CD4-positive, alpha-beta T cell treated with Interleukin-10 for 1 hour (primary cell): ENCODE results near the gene BRD3OS.
A peak's percentile ranks its signal among the peaks of the same experiment; 100 is the strongest.
"Not testable (repeated sequence)": the region's sequence is repeated elsewhere in the genome, so short reads cannot be mapped to it uniquely, and the experiment has no call there.

Experiments used
- DNase-seq: peaks from one replicate; pipeline ENCODE4 v3.0.0-alpha.2; 2020

Gene BRD3OS

GRCh38 chr9:134066526-134066912, 41.2 kb downstream of the BRD3OS start:
- DNase-seq, result no peak

DNA sequence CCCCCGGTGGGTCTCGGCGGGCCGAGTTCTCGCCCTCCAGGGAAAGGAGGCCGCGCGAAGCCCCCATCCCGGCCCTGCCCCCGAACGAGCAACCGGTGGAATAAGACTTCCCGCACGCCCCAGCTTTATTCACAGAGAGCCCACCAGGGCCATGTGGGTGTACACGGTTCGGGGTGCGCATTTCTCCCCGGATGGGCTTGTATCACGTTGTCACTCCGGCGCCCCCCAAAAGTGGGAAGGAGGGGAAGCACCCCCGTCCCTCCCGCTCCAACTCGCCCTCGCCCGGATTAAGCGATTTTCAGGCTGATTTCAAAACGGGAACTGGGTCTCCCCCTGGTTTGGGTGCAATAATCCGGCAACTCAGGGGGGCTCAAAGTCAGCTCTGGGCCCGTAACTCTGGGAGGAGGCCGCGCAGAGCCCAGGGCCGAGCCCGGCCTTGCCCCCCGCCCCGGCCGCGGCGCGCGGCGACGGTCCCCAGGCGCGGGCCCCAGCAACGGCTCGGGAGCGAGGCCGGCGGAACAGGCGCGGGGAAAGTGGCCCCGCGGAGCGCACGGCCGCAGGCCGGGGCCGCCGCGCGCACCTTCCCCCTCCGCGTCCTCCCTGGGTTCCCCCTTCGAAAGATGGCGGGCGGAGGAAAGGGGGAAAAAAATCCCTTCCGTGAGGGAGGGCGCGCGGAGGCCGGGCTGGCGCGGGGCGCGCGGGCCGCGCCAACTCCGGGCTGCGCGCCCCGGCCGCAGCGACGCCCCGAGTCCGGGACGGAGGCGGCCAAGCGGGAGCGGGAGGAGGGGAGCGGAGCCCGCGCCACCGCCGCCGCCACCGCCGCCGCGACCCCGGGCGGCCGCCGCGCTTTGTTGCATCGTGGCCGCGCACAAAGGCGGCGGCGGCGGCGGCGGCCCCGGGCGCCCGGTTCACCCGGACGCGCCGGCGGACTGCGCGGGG, 41.9 kb downstream of the BRD3OS start:
- peak; percentile 62 for DNase-seq

DNA sequence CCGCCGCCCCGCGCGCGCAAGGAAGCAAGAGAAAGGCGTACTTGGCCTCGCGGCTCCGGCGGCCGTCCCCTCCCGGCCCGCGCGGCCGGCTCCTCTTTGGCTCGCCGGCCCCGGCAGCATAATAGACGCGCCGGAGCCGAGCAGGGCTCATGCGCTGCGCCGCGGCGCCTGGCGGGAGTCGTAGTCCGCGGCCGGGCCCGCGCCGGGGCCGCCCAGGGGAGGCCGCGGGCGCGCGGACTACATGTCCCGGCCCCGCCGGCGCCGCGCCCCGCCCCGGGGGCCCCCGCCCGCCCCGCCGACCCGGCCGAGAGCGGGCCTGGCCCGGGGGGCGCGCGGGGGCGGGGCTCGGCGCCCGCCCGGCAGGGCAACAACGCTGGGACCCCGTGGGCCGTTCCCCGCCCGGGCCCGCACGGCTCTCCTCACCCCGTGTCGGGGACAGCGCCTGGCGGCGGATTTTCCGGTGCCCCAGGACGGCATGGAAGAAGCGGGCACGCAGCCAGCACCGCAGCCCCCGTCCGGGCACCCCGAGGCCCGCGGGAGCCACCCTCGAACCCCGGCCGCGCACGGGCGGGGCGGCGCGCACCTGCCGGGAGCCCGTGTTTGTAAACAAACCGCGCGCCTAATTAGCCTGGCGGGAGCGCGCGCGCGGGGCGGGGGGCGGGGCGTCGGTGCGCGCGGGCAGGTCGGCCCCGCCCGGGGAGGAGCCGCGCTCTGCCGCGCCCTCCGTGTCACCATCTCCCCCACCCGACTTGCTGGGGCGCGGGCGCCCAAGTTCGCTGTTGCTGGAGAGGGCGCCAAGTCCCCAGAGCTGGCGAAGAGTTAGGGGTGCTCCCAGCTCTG, 42.8 kb downstream of the BRD3OS start, which contains the start of gene BRD3:
Gene BRD3, minus strand, starts transcription at position 123 of the 840 bp plus-strand sequence. CDS start 14,549 bp downstream, outside the sequence.
- peak; percentile 87 for DNase-seq

- no peak for DNase-seq
These were observed 43.6 kb downstream of the BRD3OS start for GRCh38 chr9:134068744-134069479.

DNA sequence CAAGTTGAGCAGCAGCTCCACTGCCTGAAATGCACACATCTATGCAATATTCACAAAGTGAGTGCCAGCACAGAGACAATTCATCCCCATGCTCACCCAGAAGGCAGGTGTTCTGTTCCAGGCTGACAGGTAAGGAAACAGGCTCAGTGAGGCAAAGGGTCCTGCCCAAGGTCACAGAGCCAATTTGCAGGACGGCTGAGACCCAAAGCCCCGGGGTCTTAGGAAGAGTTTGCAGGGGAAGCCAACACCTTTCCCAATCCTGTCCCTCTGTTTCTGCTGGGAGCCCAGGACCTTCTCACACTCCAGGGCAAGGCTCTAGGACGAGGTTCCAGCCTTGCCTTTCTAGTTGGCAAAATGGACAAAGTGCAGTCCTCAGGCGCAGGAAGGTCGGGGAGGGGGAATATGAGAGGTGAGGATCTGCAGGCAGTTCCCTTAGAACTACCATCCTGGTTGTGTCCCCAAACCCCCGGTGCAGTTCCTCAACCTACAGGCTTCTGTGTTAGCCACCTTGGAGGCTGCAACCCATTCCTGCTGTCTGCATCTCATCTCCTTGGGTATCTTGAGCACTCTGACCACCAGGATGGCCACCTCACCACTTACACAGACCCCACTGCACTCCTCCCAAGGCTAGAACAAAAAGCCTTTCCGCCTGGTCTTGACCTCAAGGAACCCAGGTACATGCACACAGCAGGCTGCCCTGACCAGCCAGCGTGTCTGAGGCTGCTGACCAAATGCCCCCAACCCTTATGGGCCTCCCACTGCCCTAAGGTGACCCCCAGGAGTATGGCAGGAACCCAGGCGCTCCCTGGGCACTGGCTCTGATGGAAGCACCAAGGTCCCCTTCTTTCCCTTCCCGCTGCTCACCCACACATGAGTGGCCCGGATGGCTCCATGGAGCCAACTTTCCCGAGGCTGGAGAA, 44.5 kb downstream of the BRD3OS start:
- no peak for DNase-seq

GRCh38 chr9:134071149-134071548, 45.9 kb downstream of the BRD3OS start:
- DNase-seq, result no peak

- not testable (repeated sequence) for DNase-seq
These were observed 47.4 kb downstream of the BRD3OS start for GRCh38 chr9:134072683-134073082.

DNA sequence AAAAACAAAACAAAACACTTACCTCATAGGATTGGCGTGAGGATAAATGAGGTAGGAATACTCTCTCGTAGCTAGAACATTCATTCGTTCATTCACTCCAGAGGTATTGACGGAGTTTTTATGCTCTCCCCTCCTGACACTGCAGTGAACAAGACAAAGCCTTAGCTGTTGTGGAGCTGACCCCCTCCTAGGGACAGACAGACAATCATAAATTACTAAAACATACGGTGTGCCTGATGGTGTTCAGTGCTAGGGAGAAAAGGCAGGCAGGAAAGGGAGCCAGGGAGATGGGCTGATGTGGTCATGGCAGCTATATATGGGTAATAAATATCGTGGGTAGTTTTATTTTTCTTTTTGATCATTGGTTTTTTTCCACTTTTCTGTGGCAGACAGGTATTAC, 48.2 kb downstream of the BRD3OS start:
- DNase-seq, result no peak

- DNase-seq, result not testable (repeated sequence)
These were observed 50.4 kb downstream of the BRD3OS start for GRCh38 chr9:134075689-134076088.

DNA sequence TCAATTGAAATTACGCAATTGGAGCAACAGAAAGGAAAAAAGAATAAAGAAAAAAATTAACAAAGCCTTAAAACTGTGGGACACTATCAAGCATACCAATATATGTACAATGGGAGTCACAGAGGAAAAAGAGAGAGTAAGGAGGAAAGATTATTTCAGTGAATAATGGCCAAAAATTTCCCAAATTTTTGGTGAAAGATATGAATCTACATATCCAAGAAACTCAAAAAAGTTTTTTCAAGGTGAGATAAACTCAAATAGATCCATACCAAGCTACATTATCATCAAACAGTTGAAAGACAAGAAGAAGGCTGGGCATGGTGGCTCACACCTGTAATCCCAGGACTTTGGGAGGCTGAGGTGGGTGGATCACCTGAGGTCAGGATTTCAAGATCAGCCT, 51.4 kb downstream of the BRD3OS start:
- no peak for DNase-seq
